ENCODE data around the gene SMPD2.
A peak's percentile ranks its signal among the peaks of the same experiment; 100 is the strongest.

SMPD2 gene

DNA sequence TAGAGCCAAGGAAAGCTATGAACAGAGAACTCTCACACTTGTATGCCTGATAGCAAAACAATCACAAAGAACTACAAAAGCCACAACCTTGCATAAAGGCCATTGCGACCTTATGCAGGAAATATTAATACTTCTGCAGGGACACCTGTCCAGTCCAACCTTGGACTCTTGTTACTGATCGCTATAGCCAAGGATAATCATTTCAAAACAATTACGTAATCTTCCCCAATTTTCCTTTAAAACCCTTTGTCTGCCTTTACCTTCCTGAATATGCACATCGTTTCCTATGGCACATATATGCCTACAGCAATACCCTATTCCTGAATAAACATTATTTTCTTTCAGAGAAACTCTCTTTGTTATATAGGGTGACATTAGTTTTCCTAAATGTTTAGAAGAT lies 22.9 kb upstream of the SMPD2 start:
- Histone ChIP-seq H3K4ac (ENCODE audit: low read depth in 1 of 2, low read length in 2 of 2) (no peak overlapping the region), H4K91ac (ENCODE audit: low read length) (no peak overlapping the region), H2BK5ac (ENCODE audit: low read depth, low read length, poor library complexity, severe bottlenecking) (no peak overlapping the region), H3K18ac (ENCODE audit: low read depth in 1 of 2, low read length in 2 of 2) (no peak overlapping the region), H2AFZ (ENCODE audit: low read depth, low read length) (no peak overlapping the region), H2BK12ac (ENCODE audit: low read length in 2 of 2) (no peak overlapping the region), H3K23ac (ENCODE audit: low read length in 2 of 2) (no peak overlapping the region), H2AK5ac (ENCODE audit: low read length, severe bottlenecking) (no peak overlapping the region), H4K8ac (ENCODE audit: low read length) (no peak overlapping the region), H3K36me3 (ENCODE audit: control insufficient read depth in 1 of 2, insufficient read depth in 2 of 2, low read depth in 1 of 2, low read length in 2 of 2) (no peaks in the 10 kb centered on the region), H3K9me3 (ENCODE audit: control insufficient read depth, low read length) (no peaks in the 10 kb centered on the region), H3K27me3 (ENCODE audit: control insufficient read depth in 1 of 2, insufficient read depth in 1 of 2, low read length in 2 of 2) (no peaks in the 10 kb centered on the region), H3K27ac (ENCODE audit: low read length, poor library complexity, severe bottlenecking) (no peak overlapping the region), H3K79me1 (replicated peaks; ENCODE audit: low read length, poor library complexity, severe bottlenecking) (no peaks in the 10 kb centered on the region), H3K4me1 (ENCODE audit: control insufficient read depth, insufficient read depth, low read depth, low read length) (peaks cover 1% of the 10 kb centered on the region), H3K9ac (ENCODE audit: low read length) (no peak overlapping the region), H3K4me2 (ENCODE audit: low read length, poor library complexity, severe bottlenecking) (no peak overlapping the region), H3K4me3 (ENCODE audit: insufficient read depth in 1 of 2, low read depth in 1 of 2, low read length in 2 of 2) (no peak overlapping the region), H2BK120ac (ENCODE audit: low read depth, low read length) (no peak overlapping the region), H3K14ac (ENCODE audit: low read length in 2 of 2) (no peak overlapping the region), H2BK15ac (ENCODE audit: low read depth, poor library complexity, severe bottlenecking) (no peak overlapping the region)
- DNase-seq: no peak
- 94% methylated on average over 3 of the region's 4 CpGs for WGBS

DNA sequence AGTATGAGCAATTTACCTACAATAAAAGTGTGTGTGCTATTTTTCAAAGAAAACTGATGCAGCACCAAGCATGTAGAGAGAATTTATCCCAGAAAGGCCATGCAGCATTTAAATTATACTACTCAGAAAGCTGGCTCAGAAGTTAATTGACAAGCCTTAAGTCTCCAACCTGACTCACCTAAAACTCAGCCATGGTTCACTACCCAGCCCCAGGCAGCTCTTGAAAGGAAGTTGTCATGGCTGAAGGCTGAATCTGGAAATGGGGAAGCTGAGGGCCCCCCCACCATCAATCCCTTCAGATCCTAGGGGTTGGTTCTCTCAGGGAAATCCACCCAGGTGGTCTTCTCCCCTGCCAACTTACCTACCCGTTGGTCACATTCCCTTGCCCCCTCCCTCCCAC lies 19.8 kb upstream of the SMPD2 start:
- Histone ChIP-seq H3K14ac (ENCODE audit: low read length in 2 of 2) (no peak overlapping the region), H3K4ac (ENCODE audit: low read depth in 1 of 2, low read length in 2 of 2) (no peak overlapping the region), H3K27ac (ENCODE audit: low read length, poor library complexity, severe bottlenecking) (no peak overlapping the region), H3K4me2 (ENCODE audit: low read length, poor library complexity, severe bottlenecking) (peak overlapping the region; percentile 7), H3K27me3 (ENCODE audit: control insufficient read depth in 1 of 2, insufficient read depth in 1 of 2, low read length in 2 of 2) (no peaks in the 10 kb centered on the region), H2BK15ac (ENCODE audit: low read depth, poor library complexity, severe bottlenecking) (no peak overlapping the region), H3K36me3 (ENCODE audit: control insufficient read depth in 1 of 2, insufficient read depth in 2 of 2, low read depth in 1 of 2, low read length in 2 of 2) (no peaks in the 10 kb centered on the region), H3K9ac (ENCODE audit: low read length) (no peak overlapping the region), H3K18ac (ENCODE audit: low read depth in 1 of 2, low read length in 2 of 2) (no peak overlapping the region), H3K9me3 (ENCODE audit: control insufficient read depth, low read length) (no peaks in the 10 kb centered on the region), H2AK5ac (ENCODE audit: low read length, severe bottlenecking) (no peak overlapping the region), H4K91ac (ENCODE audit: low read length) (no peak overlapping the region), H2AFZ (ENCODE audit: low read depth, low read length) (no peak overlapping the region), H2BK120ac (ENCODE audit: low read depth, low read length) (no peak overlapping the region), H2BK12ac (ENCODE audit: low read length in 2 of 2) (no peak overlapping the region), H2BK5ac (ENCODE audit: low read depth, low read length, poor library complexity, severe bottlenecking) (no peak overlapping the region), H3K4me1 (ENCODE audit: control insufficient read depth, insufficient read depth, low read depth, low read length) (peaks cover 6% of the 10 kb centered on the region), H4K8ac (ENCODE audit: low read length) (no peak overlapping the region), H3K23ac (ENCODE audit: low read length in 2 of 2) (no peak overlapping the region), H3K79me1 (replicated peaks; ENCODE audit: low read length, poor library complexity, severe bottlenecking) (no peaks in the 10 kb centered on the region), H3K4me3 (ENCODE audit: insufficient read depth in 1 of 2, low read depth in 1 of 2, low read length in 2 of 2) (no peak overlapping the region)
- DNase-seq: no peak
- WGBS: 81% methylated on average over 1 of the region's 1 CpG

DNA sequence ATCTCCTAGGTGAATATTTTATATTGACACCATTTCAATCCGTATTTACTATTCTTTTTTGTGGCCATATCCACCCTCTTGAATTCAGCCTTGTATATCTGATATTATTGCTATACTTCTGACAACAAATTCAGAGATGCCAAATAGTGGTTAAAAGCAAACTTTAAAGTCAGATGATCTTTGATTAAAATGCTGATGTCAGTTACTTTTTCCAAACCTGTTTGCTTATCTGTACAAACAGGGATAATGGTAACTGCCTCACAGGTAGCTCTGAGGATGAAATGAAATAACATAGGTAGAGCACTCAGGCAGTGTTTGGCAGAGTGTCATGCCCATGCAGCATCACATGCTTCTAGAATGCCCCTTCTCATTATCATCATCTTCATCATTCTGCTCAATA lies 19.3 kb upstream of the SMPD2 start:
- Histone ChIP-seq H3K4me3 (ENCODE audit: insufficient read depth in 1 of 2, low read depth in 1 of 2, low read length in 2 of 2) (no peak overlapping the region), H3K9me3 (ENCODE audit: control insufficient read depth, low read length) (no peaks in the 10 kb centered on the region), H2AK5ac (ENCODE audit: low read length, severe bottlenecking) (no peak overlapping the region), H2BK120ac (ENCODE audit: low read depth, low read length) (no peak overlapping the region), H3K23ac (ENCODE audit: low read length in 2 of 2) (no peak overlapping the region), H3K27ac (ENCODE audit: low read length, poor library complexity, severe bottlenecking) (no peak overlapping the region), H3K79me1 (replicated peaks; ENCODE audit: low read length, poor library complexity, severe bottlenecking) (no peaks in the 10 kb centered on the region), H3K27me3 (ENCODE audit: control insufficient read depth in 1 of 2, insufficient read depth in 1 of 2, low read length in 2 of 2) (no peaks in the 10 kb centered on the region), H2BK15ac (ENCODE audit: low read depth, poor library complexity, severe bottlenecking) (no peak overlapping the region), H2AFZ (ENCODE audit: low read depth, low read length) (no peak overlapping the region), H3K4me1 (ENCODE audit: control insufficient read depth, insufficient read depth, low read depth, low read length) (peaks cover 6% of the 10 kb centered on the region), H2BK12ac (ENCODE audit: low read length in 2 of 2) (no peak overlapping the region), H4K8ac (ENCODE audit: low read length) (no peak overlapping the region), H4K91ac (ENCODE audit: low read length) (no peak overlapping the region), H3K4me2 (ENCODE audit: low read length, poor library complexity, severe bottlenecking) (no peak overlapping the region), H3K4ac (ENCODE audit: low read depth in 1 of 2, low read length in 2 of 2) (no peak overlapping the region), H3K36me3 (ENCODE audit: control insufficient read depth in 1 of 2, insufficient read depth in 2 of 2, low read depth in 1 of 2, low read length in 2 of 2) (no peaks in the 10 kb centered on the region), H3K18ac (ENCODE audit: low read depth in 1 of 2, low read length in 2 of 2) (no peak overlapping the region), H3K9ac (ENCODE audit: low read length) (no peak overlapping the region), H2BK5ac (ENCODE audit: low read depth, low read length, poor library complexity, severe bottlenecking) (no peak overlapping the region), H3K14ac (ENCODE audit: low read length in 2 of 2) (no peak overlapping the region)
- DNase-seq: no peak
- WGBS: 100% methylated on average over 1 of the region's 1 CpG

DNA sequence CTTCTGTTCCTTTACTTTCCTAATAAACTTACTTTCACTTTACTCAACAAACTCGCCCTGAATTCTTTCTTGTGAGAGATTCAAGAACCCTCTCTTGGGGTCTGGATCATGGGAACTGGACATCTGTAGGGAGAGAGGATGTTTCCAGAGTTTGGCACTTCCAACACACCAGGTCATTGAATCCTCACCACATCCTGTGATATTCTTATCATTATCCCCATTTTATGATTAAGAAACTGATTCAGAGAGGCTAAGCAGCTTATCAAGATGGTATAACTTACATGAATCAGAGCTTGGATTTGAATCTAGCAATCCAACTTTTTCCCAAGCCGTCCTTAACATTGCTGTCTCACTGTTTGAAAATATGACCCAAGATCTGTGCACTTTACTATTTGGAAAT lies 15.6 kb upstream of the SMPD2 start:
- no peaks in the 10 kb centered on the region for H3K27me3 ChIP-seq (ENCODE audit: control insufficient read depth in 1 of 2, insufficient read depth in 1 of 2, low read length in 2 of 2)
- H3K23ac ChIP-seq (ENCODE audit: low read length in 2 of 2): no peak overlapping the region
- H3K4me3 ChIP-seq (ENCODE audit: insufficient read depth in 1 of 2, low read depth in 1 of 2, low read length in 2 of 2): peak overlapping the region in 1 of 2 experiments; percentile 38
- no peak overlapping the region for H2AK5ac ChIP-seq (ENCODE audit: low read length, severe bottlenecking)
- H2BK5ac ChIP-seq (ENCODE audit: low read depth, low read length, poor library complexity, severe bottlenecking): no peak overlapping the region
- no peak overlapping the region for H2BK120ac ChIP-seq (ENCODE audit: low read depth, low read length)
- H3K36me3 ChIP-seq (ENCODE audit: control insufficient read depth in 1 of 2, insufficient read depth in 2 of 2, low read depth in 1 of 2, low read length in 2 of 2): no peaks in the 10 kb centered on the region
- H3K14ac ChIP-seq (ENCODE audit: low read length in 2 of 2): no peak overlapping the region
- WGBS: 67% methylated on average over 1 of the region's 2 CpGs
- peak; percentile 18 for DNase-seq
- H3K27ac ChIP-seq (ENCODE audit: low read length, poor library complexity, severe bottlenecking): no peak overlapping the region
- H3K4ac ChIP-seq (ENCODE audit: low read depth in 1 of 2, low read length in 2 of 2): no peak overlapping the region
- no peak overlapping the region for H2BK15ac ChIP-seq (ENCODE audit: low read depth, poor library complexity, severe bottlenecking)
- no peaks in the 10 kb centered on the region for H3K9me3 ChIP-seq (ENCODE audit: control insufficient read depth, low read length)
- H4K8ac ChIP-seq (ENCODE audit: low read length): no peak overlapping the region
- H4K91ac ChIP-seq (ENCODE audit: low read length): no peak overlapping the region
- no peaks in the 10 kb centered on the region for H3K79me1 ChIP-seq (replicated peaks; ENCODE audit: low read length, poor library complexity, severe bottlenecking)
- peaks cover 6% of the 10 kb centered on the region for H3K4me1 ChIP-seq (ENCODE audit: control insufficient read depth, insufficient read depth, low read depth, low read length)
- H3K18ac ChIP-seq (ENCODE audit: low read depth in 1 of 2, low read length in 2 of 2): no peak overlapping the region
- no peak overlapping the region for H2AFZ ChIP-seq (ENCODE audit: low read depth, low read length)
- H3K4me2 ChIP-seq (ENCODE audit: low read length, poor library complexity, severe bottlenecking): no peak overlapping the region
- no peak overlapping the region for H2BK12ac ChIP-seq (ENCODE audit: low read length in 2 of 2)
- peak overlapping the region; percentile 36 for H3K9ac ChIP-seq (ENCODE audit: low read length)

Measured in mesenchymal stem cell (in vitro differentiated cells and primary cell).